ENCODE results near the gene METTL25B.

GRCh38 chr1:156746728-156747631 is 18.7 kb downstream of the METTL25B start:
- no peak for TF ChIP-seq CTCF (IDR thresholded peaks at IDR 0.05)
- no peak for TF ChIP-seq ZFX (IDR thresholded peaks at IDR 0.05; ENCODE audit: borderline replicate concordance)

All from 22Rv1 (cell line).